Suppressor macrophage treated with lipopolysaccharide for 4 hours (primary cell): ENCODE data around the gene CCDC54.
A peak's percentile ranks its signal among the peaks of the same experiment; 100 is the strongest.

ENCODE experiments used
- DNase-seq: peaks from one replicate; pipeline ENCODE4 v3.0.0-alpha.2; 2020

The CCDC54 gene

DNA sequence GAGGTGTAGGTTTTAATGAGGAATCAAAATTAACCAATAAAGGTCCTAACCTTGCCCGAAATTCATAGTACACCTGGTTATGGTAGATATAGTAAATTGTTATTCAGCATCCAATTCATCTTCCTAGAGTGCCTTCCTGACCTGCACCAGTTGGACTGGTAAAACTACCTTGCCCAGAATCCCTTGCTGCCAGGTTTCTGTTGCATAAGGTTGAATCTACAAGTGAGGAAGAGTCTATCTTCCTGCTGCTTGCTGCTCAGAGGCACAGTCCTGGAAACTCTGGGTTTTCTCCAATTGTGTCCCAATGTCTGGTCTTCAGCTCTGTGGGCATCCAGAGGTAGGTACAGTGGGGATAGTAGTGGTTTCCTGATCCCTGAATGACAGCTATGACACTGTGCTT, 17.3 kb downstream of the CCDC54 start:
- no peak for DNase-seq

- DNase-seq: no peak
These were observed 17.8 kb downstream of the CCDC54 start for GRCh38 chr3:107395066-107395465.

- no peak for DNase-seq
These were observed 24.1 kb downstream of the CCDC54 start for GRCh38 chr3:107401301-107401700.

DNA sequence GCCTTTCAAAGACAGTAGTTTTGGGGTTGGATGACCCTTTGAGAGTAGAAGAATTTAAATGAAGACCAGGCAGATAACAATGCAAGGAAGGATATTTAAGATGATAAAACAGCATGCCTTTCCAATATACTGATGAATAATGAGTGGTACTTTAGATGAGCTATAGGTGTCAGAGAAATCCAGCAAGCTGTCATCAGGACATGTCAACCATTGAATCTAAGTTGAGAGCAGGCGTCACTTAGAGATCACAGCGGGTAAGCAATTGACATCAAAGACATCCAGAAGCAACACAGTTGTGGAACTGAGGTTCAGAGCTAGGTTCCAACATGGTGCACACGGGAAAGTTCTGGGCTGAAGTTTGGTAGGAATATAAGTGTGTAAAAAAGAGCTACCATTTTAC, 25.0 kb downstream of the CCDC54 start:
- no peak for DNase-seq

- no peak for DNase-seq
These were observed 27.7 kb downstream of the CCDC54 start for GRCh38 chr3:107404727-107405469.

DNA sequence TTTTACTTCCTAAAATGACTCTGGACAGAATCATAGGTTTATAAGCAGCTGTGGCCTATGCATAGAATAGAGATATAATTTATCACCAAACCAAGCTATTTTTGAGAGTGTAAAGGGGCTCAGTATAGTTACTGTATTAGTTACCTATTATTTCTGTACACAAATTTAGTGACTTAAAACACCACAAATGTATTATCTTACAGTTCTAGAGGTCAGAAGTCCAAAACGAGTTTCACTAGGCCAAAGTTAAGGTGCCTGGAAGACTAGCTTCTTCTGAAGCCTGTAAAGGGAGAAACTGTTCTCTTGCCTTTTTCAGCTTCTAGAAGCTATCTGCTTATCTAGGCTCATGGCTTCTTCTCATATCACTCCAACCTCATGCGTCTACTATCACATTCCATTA, 30.1 kb downstream of the CCDC54 start:
- DNase-seq: no peak

DNA sequence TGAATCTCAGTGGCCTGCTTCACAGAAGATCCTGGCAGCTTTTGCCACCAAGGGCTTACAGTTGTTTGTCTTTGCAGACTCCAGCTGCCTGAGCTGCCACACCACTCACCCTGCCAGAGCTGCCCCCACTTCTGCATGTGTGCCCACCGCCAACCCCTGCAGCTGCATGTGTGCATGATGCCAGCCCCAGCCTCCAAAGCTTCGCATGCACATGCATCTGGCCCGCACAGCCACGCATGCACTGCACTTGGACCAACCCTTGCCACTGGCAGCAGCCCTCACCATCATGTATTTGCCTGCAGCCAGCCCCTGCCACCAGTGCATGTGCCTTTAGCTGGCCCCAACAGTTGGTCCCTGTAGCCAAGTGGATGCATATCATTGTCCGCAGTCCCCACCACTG, 31.3 kb downstream of the CCDC54 start:
- DNase-seq: no peak

- no peak for DNase-seq
These were observed 32.1 kb downstream of the CCDC54 start for GRCh38 chr3:107409365-107409764.

GRCh38 chr3:107410606-107411005, 33.4 kb downstream of the CCDC54 start:
- no peak for DNase-seq

GRCh38 chr3:107411056-107411455, 33.8 kb downstream of the CCDC54 start:
- no peak for DNase-seq

GRCh38 chr3:107411779-107412178, 34.5 kb downstream of the CCDC54 start:
- no peak for DNase-seq

DNA sequence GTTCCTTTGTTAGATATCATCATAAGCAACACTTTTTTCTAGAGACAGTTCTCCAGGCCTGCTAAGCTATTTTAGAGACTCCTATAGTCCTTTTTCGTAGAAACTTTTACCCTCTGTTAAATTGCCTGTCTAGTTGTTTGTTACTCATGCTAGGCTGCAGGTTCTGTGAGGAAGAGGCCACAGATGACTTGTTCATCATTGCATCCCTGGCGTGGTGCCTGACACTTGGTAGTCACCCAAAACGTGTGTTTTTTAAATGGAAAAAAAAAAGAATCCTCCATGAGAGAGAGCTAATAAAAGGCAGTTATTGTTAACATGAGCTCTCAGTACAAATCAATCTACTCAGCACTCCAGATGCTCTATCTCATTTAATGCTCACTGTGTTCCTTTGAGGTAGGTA, 35.1 kb downstream of the CCDC54 start:
- DNase-seq: no peak

DNA sequence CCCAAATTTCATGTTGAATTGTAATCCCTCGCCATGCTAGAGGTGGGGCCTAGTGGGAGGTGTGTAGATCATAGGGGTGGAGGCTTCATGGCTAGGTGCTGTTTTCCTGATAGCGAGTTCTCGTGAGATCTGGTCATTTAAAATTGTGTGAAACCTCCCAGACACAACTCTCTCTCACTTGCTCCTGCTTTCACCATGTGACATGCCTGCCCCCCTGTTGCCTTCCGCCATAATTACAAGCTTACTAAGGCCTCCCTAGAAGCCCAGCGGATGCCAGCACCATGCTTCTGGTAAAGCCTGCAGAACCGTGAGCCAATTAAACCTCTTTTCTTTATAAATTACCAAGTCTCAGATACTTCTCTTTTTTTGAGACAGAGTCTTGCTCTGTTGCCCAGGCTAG, 36.0 kb downstream of the CCDC54 start:
- no peak for DNase-seq

- no peak for DNase-seq
These were observed 37.2 kb downstream of the CCDC54 start for GRCh38 chr3:107414325-107414964.

DNA sequence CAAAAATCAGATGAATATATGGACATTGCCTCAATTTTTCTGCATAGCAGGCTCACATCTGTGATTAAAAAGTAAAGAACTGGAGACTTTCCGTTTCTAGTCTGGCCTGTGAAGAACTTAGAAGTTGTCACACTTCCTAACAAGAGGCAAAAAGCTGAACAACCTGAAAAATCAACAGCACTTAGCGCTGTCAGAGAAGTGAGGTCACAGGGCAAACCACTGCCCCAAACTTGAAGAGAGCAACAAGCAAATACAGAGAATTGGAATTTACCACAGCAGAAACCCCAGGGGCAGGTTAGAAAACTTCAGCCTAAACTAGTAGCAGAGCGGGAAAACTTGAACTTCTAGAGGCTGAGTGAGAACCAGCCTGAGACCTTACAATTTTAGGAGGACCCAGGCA, 38.9 kb downstream of the CCDC54 start:
- no peak for DNase-seq

DNA sequence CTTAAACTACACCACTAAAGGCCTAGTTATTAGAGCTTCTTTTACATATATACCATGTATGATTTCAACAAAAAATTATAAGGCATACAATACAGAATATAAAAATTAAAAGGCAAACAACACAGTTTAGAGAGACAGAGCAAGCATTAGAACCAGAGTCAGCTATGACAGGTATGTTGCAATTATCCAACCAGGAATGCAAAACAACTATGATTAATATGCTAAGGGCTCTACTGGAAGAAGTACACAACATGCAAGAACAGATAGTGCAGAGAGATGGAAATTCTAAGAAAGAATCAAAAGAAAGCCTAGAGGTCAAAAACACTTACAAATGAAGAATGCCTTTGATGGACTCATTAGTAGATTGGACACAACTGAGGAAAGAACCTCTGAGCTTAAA, 39.6 kb downstream of the CCDC54 start:
- no peak for DNase-seq

GRCh38 chr3:107421170-107421792, 44.0 kb downstream of the CCDC54 start:
- DNase-seq: peak; percentile 61

DNA sequence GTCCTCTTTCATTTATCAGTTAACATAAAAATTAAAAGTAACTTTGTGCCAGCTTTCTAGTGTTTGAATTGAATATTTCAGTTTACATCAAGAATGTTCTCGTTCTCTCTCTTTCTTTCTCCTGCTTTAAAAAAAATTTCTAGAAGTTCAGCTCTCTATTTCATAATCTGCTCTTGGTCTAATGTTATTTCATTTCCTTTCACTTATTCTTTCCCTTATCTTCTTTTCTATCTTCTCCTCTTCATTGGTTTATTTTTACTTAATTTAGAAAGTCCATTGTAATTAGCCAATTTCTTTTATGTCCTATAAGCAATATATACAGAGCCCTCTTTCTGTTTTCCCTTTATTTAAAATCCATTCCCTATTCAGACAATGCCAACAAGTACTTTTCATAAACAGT, 44.6 kb downstream of the CCDC54 start:
- no peak for DNase-seq

GRCh38 chr3:107425033-107425432, 47.8 kb downstream of the CCDC54 start:
- DNase-seq: peak; percentile 23

- no peak for DNase-seq
These were observed 49.0 kb downstream of the CCDC54 start for GRCh38 chr3:107426223-107426622.
